GM12873 (cell line): ENCODE measurements around the gene COL16A1.

Experiments used
- TF ChIP-seq, protein P1 (sequence below): IDR thresholded peaks from 2 replicates; pipeline ENCODE4 v1.5.1; 2012; ENCODE audit warnings: low read depth, mild to moderate bottlenecking, moderate library complexity, low read length, control low read depth; ENCODE audit not compliant: insufficient read depth; ENCODE audit errors: missing control alignments

COL16A1 gene

DNA sequence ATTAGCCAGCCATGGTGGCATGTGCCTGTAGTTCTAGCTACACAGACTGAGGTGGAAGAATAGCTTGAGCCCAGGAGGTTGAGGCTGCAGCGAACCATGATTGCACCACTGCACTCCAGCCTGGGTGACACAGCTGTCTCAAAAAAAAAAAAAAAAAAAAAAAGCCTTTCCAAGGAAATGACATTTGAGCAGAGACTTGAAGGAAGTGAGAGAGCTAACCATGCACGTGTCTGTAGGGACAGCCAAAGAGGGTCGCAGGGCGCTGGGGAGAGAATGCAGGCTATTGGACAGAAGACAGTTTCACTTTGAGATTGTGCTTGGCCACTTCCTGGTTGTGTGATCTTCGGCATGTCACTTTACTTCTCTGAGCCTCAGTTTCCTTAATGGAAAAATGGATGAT lies 79.5 kb downstream of the COL16A1 start:
- TF ChIP-seq, protein P1, sequence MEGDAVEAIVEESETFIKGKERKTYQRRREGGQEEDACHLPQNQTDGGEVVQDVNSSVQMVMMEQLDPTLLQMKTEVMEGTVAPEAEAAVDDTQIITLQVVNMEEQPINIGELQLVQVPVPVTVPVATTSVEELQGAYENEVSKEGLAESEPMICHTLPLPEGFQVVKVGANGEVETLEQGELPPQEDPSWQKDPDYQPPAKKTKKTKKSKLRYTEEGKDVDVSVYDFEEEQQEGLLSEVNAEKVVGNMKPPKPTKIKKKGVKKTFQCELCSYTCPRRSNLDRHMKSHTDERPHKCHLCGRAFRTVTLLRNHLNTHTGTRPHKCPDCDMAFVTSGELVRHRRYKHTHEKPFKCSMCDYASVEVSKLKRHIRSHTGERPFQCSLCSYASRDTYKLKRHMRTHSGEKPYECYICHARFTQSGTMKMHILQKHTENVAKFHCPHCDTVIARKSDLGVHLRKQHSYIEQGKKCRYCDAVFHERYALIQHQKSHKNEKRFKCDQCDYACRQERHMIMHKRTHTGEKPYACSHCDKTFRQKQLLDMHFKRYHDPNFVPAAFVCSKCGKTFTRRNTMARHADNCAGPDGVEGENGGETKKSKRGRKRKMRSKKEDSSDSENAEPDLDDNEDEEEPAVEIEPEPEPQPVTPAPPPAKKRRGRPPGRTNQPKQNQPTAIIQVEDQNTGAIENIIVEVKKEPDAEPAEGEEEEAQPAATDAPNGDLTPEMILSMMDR, result no peak

DNA sequence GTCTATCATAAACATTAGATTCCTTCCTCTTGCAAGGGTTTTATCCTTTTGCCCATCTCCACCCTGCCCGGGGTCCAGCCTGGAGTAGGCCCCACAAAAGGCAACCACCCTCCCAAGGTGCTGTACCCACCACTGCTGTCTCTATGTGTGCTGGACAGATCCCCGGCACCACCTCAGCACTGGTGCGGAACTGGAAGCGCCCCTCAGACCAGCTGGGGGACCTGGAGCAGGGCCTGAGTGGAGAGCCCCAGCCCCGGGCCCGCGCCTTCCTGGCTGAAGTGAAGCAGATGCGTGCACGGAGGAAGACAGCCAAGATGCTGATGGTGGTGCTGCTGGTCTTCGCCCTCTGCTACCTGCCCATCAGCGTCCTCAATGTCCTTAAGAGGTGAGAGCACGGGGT lies 80.5 kb downstream of the COL16A1 start:
- TF ChIP-seq, protein P1, result no peak

DNA sequence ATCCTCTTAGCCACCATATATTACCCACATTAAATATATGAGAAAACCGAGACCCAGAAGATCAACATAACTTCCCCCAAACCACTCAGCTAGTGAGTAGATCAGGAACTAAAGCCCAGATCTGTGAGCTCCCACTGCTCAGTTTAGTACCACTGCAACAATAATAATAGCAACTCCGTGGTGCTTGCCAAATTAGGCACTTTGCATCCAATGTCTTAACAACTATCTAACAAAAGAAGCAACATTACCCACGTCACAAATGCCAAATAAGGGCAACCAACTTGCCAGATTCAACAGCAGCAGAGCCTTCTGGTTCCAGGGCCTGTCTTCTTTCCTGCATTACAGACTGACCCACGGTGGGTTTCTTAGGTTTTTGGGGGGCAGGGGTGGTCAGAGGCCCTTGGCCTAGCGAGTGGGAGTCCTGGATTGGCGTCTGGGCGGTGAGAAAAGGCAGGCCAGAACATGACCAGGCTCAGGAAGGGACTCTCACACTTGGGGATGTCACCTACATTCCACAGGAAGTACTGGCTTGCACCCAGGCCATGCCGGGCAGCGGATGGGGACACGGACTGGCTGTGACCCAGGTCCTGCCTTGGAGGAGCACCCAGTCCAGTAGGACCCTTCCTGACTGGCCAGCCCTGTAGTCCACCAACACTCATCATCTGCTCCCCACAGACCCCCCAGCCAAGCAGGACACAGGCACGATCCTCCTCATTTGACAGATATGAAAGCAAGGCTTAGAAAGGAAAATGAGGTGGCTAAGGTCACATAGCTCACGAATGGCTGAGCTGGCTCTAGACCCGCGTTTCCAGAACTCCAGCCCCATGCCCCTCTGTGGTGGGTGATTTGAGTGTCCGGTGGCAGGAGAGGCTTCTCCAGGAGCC lies 81.7 kb downstream of the COL16A1 start:
- TF ChIP-seq, protein P1, result no peak

DNA sequence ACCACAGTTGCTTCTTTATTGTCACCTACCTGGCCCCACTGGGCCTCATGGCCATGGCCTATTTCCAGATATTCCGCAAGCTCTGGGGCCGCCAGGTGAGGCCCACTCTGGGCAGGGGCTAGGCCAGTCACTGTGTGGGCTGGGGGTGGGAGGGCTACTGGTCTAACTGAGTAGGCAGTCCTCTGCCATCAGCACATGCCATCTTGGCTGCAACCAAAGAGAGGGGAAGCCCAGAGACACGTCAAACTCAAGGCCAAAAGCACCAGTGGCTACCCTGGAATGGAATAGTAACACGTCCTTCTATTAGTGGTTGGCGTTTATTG lies 82.4 kb downstream of the COL16A1 start:
- TF ChIP-seq, protein P1, result no peak

DNA sequence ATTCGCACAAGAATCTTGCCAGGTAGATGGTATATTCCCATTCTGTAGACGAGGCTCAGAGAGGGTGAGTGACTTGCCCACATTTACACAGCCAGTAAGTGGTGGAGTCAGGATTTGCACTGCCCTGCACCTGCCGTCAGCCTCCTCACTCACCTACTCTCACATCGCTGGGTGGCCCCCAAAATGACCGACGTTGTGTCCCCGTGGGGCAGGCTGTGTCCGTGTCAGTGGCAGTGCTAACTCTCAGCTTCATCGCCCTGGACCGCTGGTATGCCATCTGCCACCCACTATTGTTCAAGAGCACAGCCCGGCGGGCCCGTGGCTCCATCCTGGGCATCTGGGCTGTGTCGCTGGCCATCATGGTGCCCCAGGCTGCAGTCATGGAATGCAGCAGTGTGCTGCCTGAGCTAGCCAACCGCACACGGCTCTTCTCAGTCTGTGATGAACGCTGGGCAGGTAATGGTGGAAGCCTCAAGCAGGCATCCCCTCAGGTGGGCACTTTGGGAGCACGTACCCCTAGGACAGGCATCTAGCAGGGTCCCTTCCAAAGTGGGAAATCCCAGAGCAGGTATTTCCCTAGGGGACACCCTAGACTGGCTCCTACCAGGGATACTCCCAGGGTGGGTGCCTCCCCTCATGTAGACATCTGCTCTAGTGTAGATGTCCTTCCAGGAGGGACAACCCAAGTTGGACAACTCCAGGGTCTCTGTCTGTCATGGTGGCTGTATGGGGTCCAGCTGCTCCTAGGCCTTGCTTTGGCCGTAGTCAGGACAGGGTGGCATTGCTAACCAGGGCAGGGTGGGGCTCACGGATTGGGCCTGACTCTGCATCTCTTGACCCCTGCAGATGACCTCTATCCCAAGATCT lies 83.0 kb downstream of the COL16A1 start:
- TF ChIP-seq, protein P1, result no peak

DNA sequence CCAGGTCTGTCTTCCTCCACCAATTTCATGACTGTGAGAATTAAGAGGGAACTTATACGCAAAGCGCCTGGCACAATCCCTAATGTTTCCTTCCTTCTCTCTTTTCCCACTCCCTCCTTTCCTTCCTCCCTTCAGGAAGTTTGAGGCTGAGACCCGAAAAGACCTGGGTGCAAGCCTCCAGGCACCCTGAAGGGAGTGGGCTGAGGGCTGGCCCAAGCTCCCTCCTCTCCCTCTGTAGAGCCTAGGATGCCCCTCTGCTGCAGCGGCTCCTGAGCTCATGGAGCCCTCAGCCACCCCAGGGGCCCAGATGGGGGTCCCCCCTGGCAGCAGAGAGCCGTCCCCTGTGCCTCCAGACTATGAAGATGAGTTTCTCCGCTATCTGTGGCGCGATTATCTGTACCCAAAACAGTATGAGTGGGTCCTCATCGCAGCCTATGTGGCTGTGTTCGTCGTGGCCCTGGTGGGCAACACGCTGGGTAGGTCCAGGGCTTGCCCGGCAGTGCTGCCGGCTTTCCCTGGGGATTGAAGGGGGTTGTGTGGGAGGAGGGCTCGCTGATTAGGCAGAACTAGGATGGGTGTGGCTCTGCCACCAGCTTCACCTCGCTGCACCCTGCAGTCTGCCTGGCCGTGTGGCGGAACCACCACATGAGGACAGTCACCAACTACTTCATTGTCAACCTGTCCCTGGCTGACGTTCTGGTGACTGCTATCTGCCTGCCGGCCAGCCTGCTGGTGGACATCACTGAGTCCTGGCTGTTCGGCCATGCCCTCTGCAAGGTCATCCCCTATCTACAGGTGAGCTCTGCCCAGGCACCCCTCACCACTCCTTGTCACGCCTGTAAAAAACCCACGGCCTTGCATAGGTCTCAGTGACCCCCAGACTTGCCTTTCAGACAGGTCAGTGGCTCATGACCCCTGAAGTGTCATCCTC lies 84.6 kb downstream of the COL16A1 start:
- TF ChIP-seq, protein P1, result no peak
